HUES64 (cell line): Measurements from ENCODE around the gene SPIRE2.
"Not testable (repeated sequence)": the region's sequence is repeated elsewhere in the genome, so short reads cannot be mapped to it uniquely, and the experiment has no call there.

Experiments
- H3K27ac ChIP-seq: 2 replicates; pipeline ENCODE4 v1.7.0; 2013; ENCODE audit warnings: low read depth, low read length, inconsistent platforms
- H3K27me3 ChIP-seq: 2 replicates; pipeline ENCODE4 v1.6.1; 2013; ENCODE audit warnings: mild to moderate bottlenecking, low read length; ENCODE audit not compliant: insufficient read depth
- H3K36me3 ChIP-seq: 2 replicates; pipeline ENCODE4 v1.6.1; 2013; ENCODE audit warnings: mild to moderate bottlenecking, low read length; ENCODE audit not compliant: insufficient read depth
- H3K4me1 ChIP-seq: 2 replicates; pipeline ENCODE4 v1.6.1; 2013; ENCODE audit warnings: mild to moderate bottlenecking, low read length, moderate library complexity; ENCODE audit not compliant: insufficient read depth
- H3K4me3 ChIP-seq: 2 replicates; pipeline ENCODE4 v1.5.1; 2013; ENCODE audit warnings: mild to moderate bottlenecking, low read length, moderate library complexity
- H3K9ac ChIP-seq: 2 replicates; pipeline ENCODE4 v1.6.1; 2013; ENCODE audit warnings: mild to moderate bottlenecking, low read depth, low read length
- H3K9me3 ChIP-seq: 2 replicates; pipeline ENCODE4 v1.6.1; 2013; ENCODE audit warnings: low read depth, low read length; ENCODE audit not compliant: insufficient read depth
- WGBS: fragments of 150-250, 120-280 bp; methylation state at CpG from one replicate; pipeline ENCODE4 v1.1.7; 2013; ENCODE audit warnings: missing lambda C conversion rate; 5-methylcytosine and 5-hydroxymethylcytosine counted together

The SPIRE2 gene

GRCh38 chr16:89811321-89811720, 17.0 kb upstream of the SPIRE2 start:
- peaks cover 63% of the 10 kb centered on the region for H3K36me3 ChIP-seq
- no peak overlapping the region for H3K4me3 ChIP-seq
- H3K27ac ChIP-seq, result no peak overlapping the region
- 95% methylated on average over 2 of the region's 2 CpGs for WGBS
- no peak overlapping the region for H3K9ac ChIP-seq
- H3K27me3 ChIP-seq, result no peaks in the 10 kb centered on the region
- H3K4me1 ChIP-seq, result no peaks in the 10 kb centered on the region
- 0 out of 2 replicates have a peak, but pooled peaks cover 4% of the 10 kb centered on the region for H3K9me3 ChIP-seq

- 5% methylated on average over 65 of the region's 65 CpGs for WGBS
- no peak overlapping the region for H3K27ac ChIP-seq
- no peaks in the 10 kb centered on the region for H3K27me3 ChIP-seq
- H3K36me3 ChIP-seq, result peaks cover 26% of the 10 kb centered on the region
- no peaks in the 10 kb centered on the region for H3K9me3 ChIP-seq
- H3K4me1 ChIP-seq, result no peaks in the 10 kb centered on the region
- peak overlapping the region; percentile 92 for H3K4me3 ChIP-seq
- peak overlapping the region; percentile 81 for H3K9ac ChIP-seq
Observed at GRCh38 chr16:89815639-89816348, 12.5 kb upstream of the SPIRE2 start.

- not testable (repeated sequence) for H3K27ac ChIP-seq, H3K4me3 ChIP-seq, H3K9ac ChIP-seq, H3K9me3 ChIP-seq, H3K4me1 ChIP-seq, H3K36me3 ChIP-seq, H3K27me3 ChIP-seq
- WGBS, result 84% methylated on average over 13 of the region's 14 CpGs
Observed at GRCh38 chr16:89818851-89819403, 9.3 kb upstream of the SPIRE2 start.

- H3K27me3 ChIP-seq, H3K9ac ChIP-seq, H3K27ac ChIP-seq, H3K9me3 ChIP-seq, H3K4me1 ChIP-seq, H3K36me3 ChIP-seq, H3K4me3 ChIP-seq: not testable (repeated sequence)
- WGBS, result 96% methylated on average over 8 of the region's 8 CpGs
Observed at GRCh38 chr16:89819448-89819847, 8.8 kb upstream of the SPIRE2 start.

GRCh38 chr16:89821438-89822187, 6.7 kb upstream of the SPIRE2 start:
- Histone ChIP-seq H3K4me3 (no peak overlapping the region), H3K9ac (no peak overlapping the region), H3K27me3 (no peaks in the 10 kb centered on the region), H3K27ac (no peak overlapping the region), H3K9me3 (no peaks in the 10 kb centered on the region), H3K36me3 (no peaks in the 10 kb centered on the region), H3K4me1 (peaks cover 10% of the 10 kb centered on the region; the same call in 1 of the 2 replicates)
- WGBS, result 94% methylated on average over 23 of the region's 23 CpGs

- H3K4me1 ChIP-seq, result peaks cover 10% of the 10 kb centered on the region; the same call in 1 of the 2 replicates
- H3K9ac ChIP-seq, result no peak overlapping the region
- WGBS, result 94% methylated on average over 19 of the region's 19 CpGs
Observed at GRCh38 chr16:89822188-89823086, 5.8 kb upstream of the SPIRE2 start.

GRCh38 chr16:89823087-89823823, 5.0 kb upstream of the SPIRE2 start:
- H3K27me3 ChIP-seq, result no peaks in the 10 kb centered on the region
- H3K27ac ChIP-seq, result no peak overlapping the region
- no peak overlapping the region for H3K9ac ChIP-seq
- peaks cover 10% of the 10 kb centered on the region; the same call in 1 of the 2 replicates for H3K4me1 ChIP-seq
- H3K4me3 ChIP-seq, result no peak overlapping the region
- H3K36me3 ChIP-seq, result no peaks in the 10 kb centered on the region
- H3K9me3 ChIP-seq, result no peaks in the 10 kb centered on the region
- 75% methylated on average over 8 of the region's 8 CpGs for WGBS

More at GRCh38 chr16:89822188-89823086, 5.8 kb upstream of the SPIRE2 start:
- Histone ChIP-seq H3K4me3 (no peak overlapping the region), H3K36me3 (no peaks in the 10 kb centered on the region), H3K27ac (no peak overlapping the region), H3K9me3 (no peaks in the 10 kb centered on the region), H3K27me3 (no peaks in the 10 kb centered on the region)

GRCh38 chr16:89823824-89824148, 4.5 kb upstream of the SPIRE2 start:
- WGBS, result 88% methylated on average over 5 of the region's 5 CpGs

GRCh38 chr16:89826531-89827382, 1.5 kb upstream of the SPIRE2 start:
- no peaks in the 10 kb centered on the region for H3K27me3 ChIP-seq
- WGBS, result 94% methylated on average over 26 of the region's 26 CpGs
- H3K27ac ChIP-seq, result no peak overlapping the region
- H3K9ac ChIP-seq, result no peak overlapping the region
- no peaks in the 10 kb centered on the region for H3K9me3 ChIP-seq
- peak overlapping the region; percentile 59; the same call in 1 of the 2 replicates for H3K4me3 ChIP-seq
- peaks cover 13% of the 10 kb centered on the region; the same call in 1 of the 2 replicates for H3K4me1 ChIP-seq
- H3K36me3 ChIP-seq, result no peaks in the 10 kb centered on the region

More at GRCh38 chr16:89823824-89824148, 4.5 kb upstream of the SPIRE2 start:
- H3K4me3 ChIP-seq, H3K36me3 ChIP-seq, H3K9me3 ChIP-seq, H3K27ac ChIP-seq, H3K27me3 ChIP-seq, H3K9ac ChIP-seq, H3K4me1 ChIP-seq: not testable (repeated sequence)
